T-helper 22 cell (primary cell): ENCODE data around the gene NSD2.
"Not testable (repeated sequence)": the region's sequence is repeated elsewhere in the genome, so short reads cannot be mapped to it uniquely, and the experiment has no call there.

Experiments used
- DNase-seq: peaks from one replicate; pipeline ENCODE4 v3.0.0-alpha.2; 2020; ENCODE audit warnings: low read depth

The NSD2 gene

DNA sequence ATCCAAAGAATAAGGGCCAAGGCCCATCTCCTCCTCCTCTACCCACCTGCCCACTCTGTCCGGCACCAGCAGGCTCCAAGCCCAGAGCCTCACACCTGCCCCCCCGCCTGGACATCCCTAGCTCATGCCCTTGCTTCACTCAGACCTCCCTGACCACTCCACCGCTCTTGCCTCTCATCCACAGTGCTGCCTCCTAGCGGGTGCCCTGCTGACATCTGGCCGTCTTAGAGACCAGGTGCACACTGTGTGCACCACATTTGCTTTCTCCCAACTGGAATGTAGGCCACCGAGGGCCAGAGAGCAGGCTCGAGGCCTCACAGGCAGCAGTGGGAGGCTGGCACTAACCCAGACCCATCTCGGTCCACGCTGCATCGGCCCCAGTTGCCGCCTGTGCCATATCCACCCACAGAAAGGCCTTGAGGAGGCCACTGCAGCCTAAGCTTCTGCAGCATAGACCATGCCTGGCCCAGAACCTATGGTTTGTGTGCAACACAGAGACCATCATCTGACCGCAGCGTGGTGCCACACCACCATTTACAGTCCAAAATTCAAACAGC is 28.8 kb upstream of the NSD2 start:
- no peak for DNase-seq

DNA sequence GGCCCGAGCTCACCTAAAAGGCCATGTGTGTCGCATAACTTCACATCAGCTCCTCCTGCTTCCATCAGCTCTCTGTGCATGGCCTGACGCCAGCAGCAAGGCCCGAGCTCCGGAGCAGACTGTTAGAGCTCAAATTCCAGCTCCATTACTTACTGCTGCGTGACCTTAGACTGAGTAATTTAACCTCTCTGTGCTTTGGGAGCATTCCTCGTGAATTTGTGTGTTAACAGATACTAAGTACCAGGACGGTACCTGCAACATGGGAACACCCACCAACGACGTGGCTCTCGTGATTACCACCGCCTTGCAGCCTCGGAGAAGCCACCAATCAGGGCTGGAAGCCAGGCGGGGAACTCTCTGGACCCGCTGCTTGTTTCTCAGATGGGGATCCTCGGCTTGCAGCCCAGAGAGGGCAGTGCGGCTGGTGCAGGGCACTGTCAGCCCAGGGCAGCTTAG is 28.2 kb upstream of the NSD2 start:
- no peak for DNase-seq

DNA sequence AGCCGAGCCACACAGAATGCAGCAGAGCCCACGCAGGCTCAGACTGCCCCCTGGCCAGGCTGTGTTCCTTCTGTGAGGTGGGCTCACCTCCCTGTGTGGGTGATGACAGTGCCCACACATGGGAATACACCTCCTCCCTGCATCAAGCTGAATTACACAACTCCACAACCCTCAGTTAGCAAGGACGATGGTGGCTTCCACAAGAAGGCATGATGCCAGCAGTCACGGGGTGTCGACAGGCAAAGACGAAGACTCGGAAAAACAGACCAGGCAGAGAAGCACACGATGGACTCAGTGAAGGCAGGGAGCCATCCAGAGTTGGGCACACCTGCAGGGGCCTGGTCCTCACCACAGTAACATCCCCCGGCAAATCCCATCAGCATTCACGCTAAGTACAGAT is 27.3 kb upstream of the NSD2 start:
- no peak for DNase-seq

DNA sequence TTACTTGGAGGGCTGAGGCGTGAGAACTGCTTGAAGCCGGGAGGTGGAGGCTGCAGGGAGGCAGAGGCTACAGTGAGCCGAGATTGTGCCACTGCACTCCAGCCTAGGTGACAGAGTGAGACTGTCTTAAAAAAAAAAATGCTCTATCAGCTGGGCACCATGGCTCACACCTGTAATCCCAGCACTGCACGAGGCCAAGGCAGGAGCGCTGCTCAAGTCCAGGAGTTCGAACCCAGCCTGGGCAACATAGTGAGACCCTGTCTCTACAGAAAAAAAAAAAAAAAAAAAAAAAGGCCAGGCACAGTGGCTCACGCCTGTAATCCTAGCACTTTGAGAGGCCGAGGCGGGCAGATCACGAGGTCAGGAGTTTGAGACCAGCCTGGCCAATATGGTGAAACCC is 26.6 kb upstream of the NSD2 start:
- DNase-seq = not testable (repeated sequence)

DNA sequence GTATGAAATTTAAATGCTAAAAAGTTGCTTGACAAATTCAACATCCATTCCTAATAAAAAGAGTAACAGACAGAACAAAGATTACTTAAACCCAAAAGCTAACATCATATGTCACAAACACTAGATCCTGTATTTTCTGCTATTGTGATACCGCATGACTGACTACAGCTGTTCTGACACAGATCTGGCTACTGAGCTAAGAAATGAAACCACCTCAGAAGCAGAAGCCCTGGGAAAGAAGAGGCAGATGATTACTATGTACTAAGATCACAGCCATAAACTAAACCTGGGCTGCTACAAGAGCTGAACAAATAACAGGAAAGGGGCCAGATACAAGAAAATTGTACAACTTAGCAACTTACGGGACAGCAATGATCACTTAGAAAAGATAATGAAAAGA is 24.6 kb upstream of the NSD2 start:
- DNase-seq = no peak

DNA sequence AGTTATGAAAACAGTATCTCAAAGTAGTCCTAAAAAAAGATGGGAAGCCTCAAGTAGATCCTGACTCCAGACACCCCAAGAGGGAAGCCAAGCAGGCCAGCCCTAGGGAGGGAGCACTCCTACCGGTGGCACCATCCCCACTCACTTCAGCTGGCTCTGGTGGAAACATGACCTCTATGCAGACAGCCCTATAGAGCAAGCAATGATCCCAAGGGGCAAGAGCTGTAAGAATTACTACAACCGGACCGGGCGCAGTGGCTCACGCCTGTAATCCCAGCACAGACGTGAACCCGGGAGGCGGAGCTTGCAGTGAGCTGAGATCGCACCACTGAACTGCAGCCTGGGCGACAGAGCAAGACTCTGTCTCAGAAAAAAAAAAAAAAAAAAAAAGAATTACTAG is 20.9 kb upstream of the NSD2 start:
- DNase-seq = no peak

DNA sequence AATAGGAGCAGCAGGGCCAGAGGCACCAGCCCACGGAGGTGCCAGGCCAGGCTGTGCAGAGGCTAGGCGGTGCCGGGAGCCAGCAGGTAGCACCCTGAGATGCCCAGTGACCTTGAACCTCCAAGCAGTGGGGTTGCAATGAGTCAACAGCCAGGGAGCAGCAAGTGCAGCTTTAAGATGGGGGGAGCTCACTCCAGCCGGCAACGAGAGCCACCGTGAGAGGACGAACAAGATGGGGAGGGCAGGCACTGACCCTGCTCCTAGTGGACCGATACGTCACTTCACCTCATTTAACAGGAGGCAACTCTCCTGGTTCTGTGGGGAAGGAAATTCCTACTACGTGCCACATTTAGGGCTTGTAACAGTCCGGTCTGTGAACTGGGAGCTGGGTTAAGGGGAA is 20.0 kb upstream of the NSD2 start:
- DNase-seq = no peak

DNA sequence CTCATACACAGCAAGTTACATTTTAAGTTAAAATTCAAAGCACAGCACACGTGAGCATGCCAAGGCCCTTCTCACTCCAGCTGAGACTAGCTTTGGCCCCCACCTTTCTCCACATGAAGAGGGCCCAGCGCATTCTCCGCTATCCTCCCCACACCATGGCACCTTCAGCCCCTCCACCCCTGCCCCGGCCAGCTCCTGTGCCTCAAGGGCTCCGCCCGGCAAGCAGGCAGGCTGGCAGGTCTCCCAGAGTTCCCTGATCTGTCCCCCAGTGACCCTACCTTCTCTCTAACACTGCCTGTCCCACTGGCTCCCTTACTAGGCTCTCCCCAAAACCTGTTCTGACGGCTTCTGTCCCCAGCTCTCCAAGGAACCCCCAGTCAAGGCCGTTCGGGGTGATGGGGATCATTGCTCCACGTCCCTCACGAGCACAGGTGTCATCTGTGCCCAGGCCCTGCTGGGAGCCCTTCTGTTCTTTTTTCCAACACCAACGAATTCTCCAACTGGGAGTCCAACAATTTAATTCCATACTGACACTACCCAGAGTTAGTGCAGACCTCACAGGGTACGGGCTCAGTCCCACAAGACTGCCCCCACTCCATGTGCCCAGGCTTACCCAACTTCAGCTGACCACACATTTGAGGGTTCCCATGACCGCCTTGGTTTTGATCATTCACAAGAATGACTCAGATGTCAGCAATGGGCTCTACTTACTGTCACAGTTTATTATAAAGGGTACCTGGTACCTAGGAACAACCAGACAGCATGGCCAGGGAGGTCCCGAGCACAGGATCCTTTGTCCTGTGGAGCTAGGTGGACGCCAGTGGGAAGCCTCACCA is 19.4 kb upstream of the NSD2 start:
- no peak for DNase-seq

DNA sequence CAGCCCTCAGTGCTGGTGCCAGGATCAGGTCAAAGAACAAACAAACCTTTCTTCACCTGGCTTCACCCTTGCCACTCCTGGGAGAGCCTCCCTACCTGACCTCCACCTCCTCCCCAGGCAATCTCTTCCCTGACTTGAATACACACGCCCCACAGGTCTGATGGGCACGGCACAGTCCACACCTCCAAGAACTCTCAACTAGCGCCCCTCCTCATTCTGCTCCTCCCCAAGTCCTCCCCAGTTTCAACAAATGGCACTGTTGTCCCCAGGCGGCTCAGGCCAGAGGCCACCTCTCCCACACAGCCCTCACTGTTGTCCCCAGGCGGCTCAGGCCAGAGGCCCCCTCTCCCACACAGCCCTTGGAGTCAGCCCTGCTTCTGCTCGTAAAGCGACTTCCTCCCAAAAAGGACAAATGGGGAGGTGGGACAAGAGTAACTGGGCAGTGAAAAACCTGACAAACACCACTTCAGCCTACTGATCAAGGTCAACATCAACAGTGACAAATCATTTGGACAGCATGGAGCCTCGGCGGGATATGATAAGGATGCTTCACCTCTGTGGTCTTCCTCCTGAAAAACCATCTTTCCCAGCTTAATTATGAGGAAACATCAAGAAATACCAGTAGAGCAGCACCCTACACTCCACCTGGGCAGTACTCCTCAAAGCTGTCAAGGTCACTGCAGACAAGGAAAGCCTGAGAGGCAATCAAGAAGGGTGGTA is 18.1 kb upstream of the NSD2 start:
- no peak for DNase-seq

DNA sequence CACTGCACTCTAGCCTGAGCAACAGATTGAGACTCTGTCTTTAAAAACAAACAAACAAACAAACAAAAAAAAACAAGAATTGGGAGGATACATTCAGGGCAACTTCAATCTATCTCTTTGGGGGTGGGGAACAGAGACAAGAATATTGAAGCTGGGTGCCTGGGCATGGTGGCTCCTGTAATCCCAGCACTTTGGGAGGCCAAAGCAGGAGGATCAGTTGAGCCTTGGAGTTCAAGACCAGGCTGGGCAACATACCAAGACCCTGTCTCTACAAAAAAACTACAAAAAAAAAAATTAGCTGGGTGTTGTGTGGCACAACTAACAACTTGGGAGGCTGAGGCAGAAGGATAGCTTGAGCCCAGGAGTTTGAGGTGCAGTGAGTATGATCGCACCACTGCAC is 16.4 kb upstream of the NSD2 start:
- no peak for DNase-seq

DNA sequence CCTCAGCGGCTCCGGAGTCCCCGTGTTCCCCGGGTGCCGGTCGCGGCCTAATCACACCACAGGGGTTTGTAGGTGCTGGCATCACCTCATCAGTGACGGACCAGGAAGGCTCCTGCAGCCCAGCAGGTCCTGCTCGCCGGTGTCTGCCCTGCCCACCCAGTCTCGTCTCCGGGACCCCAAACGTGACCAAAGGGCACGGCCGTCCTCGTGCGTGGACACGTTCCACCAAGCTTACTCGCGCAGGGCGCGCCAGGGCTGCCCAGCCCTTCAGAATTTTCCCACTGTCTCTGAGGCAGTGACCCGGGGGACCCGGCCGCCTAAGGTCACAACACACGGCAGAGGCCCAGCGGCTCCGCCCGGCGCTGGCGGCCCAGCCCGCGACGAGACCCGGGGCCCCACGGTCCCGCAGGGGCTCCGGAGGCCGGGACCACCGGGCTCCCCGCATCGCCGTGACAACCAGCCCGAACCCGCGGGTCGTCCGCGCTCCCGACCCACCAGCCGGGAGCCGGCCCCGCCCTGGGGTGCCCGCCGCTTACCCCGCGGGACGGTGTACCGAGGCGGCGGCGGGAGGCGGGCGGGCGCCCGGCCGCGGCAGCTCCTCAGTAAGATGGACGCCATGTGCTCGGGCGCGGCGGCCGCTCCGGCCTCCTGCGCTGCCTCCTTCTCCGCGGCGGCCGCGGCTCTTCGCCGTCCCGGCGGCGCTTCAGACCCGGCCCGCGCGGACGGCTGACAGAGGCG is 15.7 kb upstream of the NSD2 start:
- no peak for DNase-seq

DNA sequence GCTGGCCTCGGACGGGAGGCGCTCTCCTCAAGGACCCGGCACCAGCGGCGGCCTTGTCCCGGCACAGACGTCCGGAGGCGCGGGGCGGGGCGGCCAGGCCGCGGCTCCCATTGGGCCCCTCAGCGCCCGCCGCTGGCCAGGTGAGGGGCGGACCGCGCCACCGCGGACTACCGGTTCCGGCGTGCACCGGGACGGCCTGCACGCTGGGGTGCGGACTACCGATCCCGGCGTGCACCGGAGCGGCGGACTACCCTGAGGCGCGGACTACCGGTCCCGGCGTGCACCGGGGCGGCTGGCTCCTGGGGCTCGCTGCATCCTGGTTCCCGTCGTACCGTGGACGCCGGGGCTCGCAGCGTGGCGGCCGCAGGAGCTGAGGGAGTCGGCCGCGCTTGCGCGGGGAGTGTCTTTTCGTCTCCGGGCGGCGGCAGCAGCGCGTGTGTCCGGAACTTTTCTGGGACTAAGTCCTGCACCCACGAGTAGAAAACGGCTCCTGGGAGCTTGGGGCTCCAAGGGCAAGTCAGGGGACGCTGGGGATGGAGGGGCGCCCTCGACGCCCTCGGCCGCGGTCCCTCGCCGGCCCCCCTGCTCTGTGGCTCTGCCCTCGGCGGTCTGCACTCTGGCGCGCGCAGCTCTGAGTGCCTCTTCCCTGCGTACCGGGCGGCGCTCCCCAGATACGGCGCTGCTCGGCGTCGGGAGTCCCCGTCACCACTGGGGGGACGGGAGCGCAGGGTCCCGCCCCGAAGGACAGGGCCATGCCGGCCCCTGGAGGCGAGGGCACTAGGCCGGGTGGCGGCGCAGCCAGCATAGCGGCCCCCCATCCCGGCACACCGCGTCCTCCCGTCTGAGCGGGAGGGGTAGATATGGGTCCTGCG is 14.9 kb upstream of the NSD2 start, which contains the start of gene LETM1:
LETM1 (minus strand) TSS at position 86 of the 872 bp plus-strand sequence. CDS start 206 bp downstream, outside the sequence.
- DNase-seq = peak; percentile 93

DNA sequence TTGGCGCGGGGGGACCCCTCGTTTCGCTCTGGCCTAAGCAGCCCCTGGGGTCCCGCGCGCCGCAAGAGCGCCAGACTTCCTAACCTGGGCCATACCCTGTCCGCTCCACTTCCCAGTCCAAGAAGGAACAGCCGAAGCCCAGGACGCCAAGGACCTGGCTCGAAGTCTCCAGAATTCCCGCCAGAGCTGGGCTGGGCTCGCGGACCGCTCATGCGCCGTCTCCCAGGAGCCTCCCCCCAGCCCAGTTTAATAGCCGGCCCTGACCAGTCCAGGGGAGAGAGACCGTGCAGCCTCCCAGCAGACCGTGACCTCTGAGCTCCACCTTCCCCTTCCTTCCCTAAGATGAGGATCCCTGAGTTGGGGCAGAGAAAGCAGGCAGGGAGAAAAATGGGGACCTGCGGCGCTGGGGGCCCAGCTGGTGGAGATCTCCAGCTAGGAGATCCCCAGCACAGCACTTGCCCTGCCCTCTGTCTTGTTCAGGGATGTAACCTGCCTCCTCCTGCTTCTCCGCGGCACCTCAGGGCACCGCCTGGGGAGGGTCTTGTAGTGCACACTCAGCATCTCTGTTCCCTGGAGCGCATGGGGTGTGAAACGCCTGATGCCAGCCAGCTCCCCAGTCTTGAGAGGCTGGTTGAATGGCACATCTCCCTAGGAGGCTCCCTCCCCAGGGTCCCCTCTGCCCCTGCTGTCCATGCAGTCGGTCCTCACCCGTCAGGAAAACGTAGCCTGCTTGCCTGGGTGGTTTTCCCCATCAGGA is 14.1 kb upstream of the NSD2 start:
- DNase-seq = no peak

DNA sequence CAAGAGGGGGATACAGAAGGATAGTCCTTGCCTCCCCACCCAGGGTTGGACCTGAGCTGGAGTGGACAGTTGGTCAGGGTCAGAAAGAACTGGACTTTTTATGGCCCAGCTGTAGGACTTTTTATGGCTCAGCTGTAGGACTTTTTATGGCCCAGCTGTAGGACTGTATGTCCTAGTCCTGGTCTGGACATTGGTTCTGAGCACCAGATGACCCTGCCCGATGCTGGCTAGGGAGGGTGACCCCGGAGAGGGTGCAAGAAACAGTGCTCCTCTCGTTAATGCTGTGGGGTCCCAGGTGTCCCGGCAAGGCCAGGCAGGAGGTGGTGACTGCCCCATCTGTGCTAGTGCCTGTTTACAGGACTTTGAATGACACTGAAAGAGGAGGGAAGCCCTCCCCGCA is 13.3 kb upstream of the NSD2 start:
- no peak for DNase-seq

DNA sequence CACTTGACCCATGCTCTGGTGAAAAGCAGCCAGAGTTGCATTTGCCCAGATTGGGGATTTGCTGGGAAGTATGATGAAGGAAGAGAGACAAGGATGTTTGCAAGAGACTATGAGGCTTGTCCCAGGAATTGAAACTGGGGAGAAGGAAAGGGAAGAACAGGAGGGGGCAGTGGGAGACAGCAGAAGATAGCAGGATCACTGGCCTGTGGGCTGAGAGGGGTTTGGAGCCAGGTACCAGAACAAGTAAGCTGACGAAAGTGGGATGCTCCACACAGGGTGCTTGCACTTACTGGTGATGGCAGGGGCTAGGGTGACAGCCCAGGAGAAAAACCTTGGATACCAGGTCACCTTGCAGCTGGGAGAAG is 11.8 kb upstream of the NSD2 start:
- no peak for DNase-seq

DNA sequence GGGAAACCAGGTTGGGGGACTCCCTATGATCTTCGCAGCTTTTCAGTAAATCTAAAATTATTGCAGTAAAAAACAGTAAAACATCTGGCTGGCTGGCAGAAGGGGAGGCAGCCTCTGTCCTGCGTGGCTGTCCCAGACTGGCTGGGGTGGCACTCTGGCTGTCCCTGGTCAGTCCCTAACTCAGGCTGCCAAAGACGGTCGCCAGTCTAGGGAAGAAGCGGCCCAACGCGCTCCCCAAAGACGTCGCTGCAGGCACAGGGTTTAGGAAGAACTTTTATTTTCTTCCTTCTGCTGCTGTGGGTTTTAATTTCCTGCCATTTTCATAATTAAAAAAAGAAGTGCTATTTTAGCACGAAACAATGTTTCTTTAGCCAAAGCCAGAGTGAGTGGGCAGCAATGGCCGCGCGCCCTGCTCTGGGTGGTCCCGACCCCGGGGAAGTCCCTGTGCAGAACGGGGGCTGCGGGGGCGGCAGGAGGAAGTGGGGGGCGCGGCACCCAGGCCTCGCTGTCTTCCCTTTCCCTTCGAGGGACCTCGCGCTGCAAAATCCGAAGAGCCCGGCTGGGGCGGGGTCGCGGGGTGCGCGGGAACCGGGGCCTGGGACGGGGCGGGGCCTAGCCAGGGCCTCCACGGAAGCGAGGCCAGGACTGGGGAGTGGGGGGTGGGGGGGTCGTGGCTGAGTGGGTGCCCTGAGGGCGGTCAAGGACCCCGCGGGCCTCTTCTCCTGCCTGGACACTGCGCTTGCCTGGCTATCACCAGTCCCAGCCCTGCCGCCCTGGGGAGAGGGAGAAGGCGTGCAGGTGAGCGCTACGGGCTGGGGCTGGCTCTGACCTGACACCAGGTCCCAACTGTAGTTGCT is 8.9 kb upstream of the NSD2 start:
- no peak for DNase-seq

DNA sequence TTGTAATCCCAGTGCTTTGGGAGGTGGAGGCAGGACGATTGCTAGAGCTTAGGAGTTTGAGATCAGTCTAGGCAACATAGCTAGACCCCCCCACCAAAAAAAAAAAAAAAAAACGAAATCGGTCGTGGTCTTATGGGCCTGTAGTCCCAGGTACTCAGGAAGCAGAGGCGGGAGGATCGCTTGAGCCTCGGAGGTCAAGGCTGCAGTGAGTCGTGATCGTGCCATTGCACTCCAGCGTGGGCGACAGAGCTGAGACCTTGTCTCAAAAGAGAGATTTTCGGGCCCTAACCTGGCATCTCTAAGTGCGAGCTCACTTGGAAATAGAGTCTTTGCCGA is 8.3 kb upstream of the NSD2 start:
- DNase-seq = no peak

DNA sequence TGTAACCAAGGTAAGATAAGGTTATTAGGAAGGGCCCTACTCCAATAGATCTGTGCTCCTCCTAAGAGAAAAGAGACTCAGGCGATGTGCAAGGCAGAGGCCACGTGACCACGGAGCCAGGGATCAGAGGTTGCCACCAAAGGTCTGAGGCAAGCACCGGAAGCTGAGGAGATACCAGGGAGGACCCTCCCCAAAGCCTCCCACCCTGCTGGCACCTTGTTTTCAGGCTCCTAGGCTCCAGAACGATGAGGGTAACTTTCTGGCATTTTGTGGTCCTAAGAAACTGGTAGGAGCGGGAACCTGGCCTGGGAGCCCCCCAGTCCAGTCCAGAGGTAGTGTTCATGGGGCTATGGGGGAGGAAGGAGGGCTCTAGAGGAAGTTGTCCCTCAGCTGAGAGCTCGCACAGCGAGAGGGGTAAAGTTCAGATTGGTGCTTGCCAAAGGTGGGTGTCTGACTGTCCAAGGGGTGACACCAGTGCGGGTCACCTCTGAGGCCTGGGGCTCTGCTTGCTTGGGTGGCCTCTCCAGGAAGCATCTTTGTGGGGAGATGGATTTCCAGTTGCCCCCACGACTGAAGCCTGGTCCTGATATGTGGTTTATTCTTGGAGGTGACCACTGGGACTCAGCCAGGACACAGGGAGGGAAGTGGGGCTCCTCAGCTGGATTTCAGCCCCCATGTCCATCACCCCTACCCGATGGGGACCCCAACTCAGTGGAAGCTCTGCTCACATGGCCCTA is 7.7 kb upstream of the NSD2 start:
- DNase-seq = no peak
